Gastroesophageal sphincter (tissue), 3 donors: ENCODE results near the gene SLC38A6.

Source experiments
- CTCF ChIP-seq, 4 experiments: fragments of 200-600 bp in 2 of 4; fragments of 450-650 bp in 2 of 4; sonication (generic) in 1 of 4; IDR thresholded peaks; one replicate each; pipeline ENCODE4 v1.5.1; 2017 to 2019; ENCODE audit warnings: antibody characterized with exemption in 4 of 4, mild to moderate bottlenecking in 2 of 4, moderate library complexity in 2 of 4
- EP300 ChIP-seq: sonication (generic); formaldehyde crosslinking; IDR thresholded peaks from one replicate; pipeline ENCODE4 v1.6.1; 2017; ENCODE audit warnings: antibody characterized with exemption, mild to moderate bottlenecking
- POLR2A ChIP-seq, 2 donors: fragments of 450-650 bp; IDR thresholded peaks; one replicate each; pipeline ENCODE4 v1.6.1; 2017; ENCODE audit warnings: antibody characterized with exemption in 2 of 2, mild to moderate bottlenecking in 2 of 2, moderate library complexity in 1 of 2

- TF ChIP-seq CTCF (IDR thresholded peaks at IDR 0.05), result no peak
- TF ChIP-seq EP300, result no peak
- no peak for TF ChIP-seq POLR2A (IDR thresholded peaks at IDR 0.05)
Observed at GRCh38 chr14:60970146-60970545, 10.9 kb upstream of the SLC38A6 start.
